ENCODE results near the gene REEP6. TPM values are rescaled to one million over a fixed set of nuclear protein-coding genes. Genes with fewer than 3 reads are reported as not detected.

The REEP6 gene
- total RNA-seq, 3 donors from 2014 or later (not counting 1 experiment from before 2014, with no cell fraction given): 3.9 to 5.0 (median 4.3) TPM

DNA sequence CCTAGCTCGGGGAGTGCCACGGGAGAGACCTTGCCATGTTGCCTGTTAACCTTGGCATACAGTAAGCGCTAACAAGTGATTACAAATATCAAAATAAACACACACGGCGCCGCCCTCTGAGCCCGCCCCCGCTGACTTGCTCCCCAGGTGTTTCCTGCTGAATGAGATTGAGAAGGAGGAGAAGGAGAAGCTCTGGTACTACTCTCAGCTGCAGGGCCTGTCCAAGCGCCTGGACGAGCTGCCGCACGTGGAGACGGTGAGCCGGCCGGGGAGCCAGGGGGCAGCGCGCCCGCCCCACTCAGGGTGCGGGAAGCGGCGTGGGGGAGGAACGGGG, 36.0 kb upstream of the REEP6 start:
- H3K36me3 Mint-ChIP-seq: no peaks in the 10 kb centered on the region
- peaks cover 7% of the 10 kb centered on the region for H3K9me3 ChIP-seq (ENCODE audit: control insufficient read depth, insufficient read depth, low read length)
- no peak overlapping the region for H3K27ac ChIP-seq (ENCODE audit: low read length)
- no peak overlapping the region for H3K4me3 ChIP-seq (ENCODE audit: low read length)
- H3K4me1 Mint-ChIP-seq: peaks cover 0 to 26% of the 10 kb centered on the region in 2 donors
- WGBS (ENCODE audit: insufficient coverage): under 1% methylated on average over 19 of the region's 22 CpGs
- H3K27me3 Mint-ChIP-seq (ENCODE audit: low read depth in 2 of 2): peaks cover 10 to 24% of the 10 kb centered on the region in 2 donors
- H3K36me3 ChIP-seq (ENCODE audit: control insufficient read depth, insufficient read depth, low read length): no peaks in the 10 kb centered on the region
- H3K4me1 ChIP-seq (ENCODE audit: control insufficient read depth, insufficient read depth, low read length): peaks cover 24% of the 10 kb centered on the region
- no peak overlapping the region for H3K4me3 Mint-ChIP-seq
- H3K27me3 ChIP-seq (ENCODE audit: control insufficient read depth, insufficient read depth, low read length): peaks cover 54% of the 10 kb centered on the region
- no peak overlapping the region for H3K27ac Mint-ChIP-seq
- TF ChIP-seq, protein P1, sequence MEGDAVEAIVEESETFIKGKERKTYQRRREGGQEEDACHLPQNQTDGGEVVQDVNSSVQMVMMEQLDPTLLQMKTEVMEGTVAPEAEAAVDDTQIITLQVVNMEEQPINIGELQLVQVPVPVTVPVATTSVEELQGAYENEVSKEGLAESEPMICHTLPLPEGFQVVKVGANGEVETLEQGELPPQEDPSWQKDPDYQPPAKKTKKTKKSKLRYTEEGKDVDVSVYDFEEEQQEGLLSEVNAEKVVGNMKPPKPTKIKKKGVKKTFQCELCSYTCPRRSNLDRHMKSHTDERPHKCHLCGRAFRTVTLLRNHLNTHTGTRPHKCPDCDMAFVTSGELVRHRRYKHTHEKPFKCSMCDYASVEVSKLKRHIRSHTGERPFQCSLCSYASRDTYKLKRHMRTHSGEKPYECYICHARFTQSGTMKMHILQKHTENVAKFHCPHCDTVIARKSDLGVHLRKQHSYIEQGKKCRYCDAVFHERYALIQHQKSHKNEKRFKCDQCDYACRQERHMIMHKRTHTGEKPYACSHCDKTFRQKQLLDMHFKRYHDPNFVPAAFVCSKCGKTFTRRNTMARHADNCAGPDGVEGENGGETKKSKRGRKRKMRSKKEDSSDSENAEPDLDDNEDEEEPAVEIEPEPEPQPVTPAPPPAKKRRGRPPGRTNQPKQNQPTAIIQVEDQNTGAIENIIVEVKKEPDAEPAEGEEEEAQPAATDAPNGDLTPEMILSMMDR (IDR thresholded peaks at IDR 0.05): no peak
- DNase-seq (no peak), ATAC-seq (no peak)
- no peaks in the 10 kb centered on the region for H3K9me3 Mint-ChIP-seq
- intact Hi-C loops (cut with micrococcal nuclease): no loop called here

DNA sequence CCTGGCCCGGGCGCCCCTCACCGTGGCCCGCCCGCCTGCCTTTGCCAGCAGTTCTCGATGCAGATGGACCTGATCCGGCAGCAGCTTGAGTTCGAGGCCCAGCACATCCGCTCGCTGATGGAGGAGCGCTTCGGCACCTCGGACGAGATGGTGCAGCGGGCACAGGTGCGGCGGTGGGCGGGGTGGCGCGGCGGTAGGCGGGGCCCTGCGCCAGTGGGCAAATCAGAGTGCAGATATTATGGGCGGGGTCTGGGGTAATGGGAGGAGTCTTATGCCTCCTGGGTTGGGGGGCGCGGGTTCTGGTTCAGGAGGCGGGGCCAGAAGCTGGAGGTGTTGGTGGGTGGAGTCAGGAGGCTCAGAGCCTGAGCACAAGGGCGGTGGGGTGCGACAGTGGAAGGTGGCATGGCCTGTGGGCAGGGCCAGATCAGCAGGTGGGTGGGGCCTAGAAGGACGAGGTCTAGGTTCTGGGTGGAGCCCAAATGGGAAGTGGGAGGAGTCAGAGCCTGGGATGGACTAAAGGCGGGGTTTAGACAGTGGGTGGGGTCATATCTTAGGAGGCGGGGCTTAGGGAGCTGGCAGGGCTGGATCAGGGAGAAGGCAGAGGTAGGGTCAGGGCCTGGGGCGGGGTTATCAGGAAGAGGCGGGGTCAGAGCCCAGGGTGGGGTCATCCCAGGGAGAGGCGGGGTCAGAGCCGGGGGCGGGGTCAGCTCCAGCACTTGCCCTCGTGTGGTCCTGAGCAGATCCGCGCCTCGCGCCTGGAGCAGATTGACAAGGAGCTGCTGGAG, 35.5 kb upstream of the REEP6 start:
- peak; percentile 80 to 87 (median 83) for ATAC-seq
- Histone ChIP-seq H3K36me3 (ENCODE audit: control insufficient read depth, insufficient read depth, low read length) (peaks cover 1% of the 10 kb centered on the region), H3K4me1 (ENCODE audit: control insufficient read depth, insufficient read depth, low read length) (peaks cover 20% of the 10 kb centered on the region), H3K4me3 (ENCODE audit: low read length) (no peak overlapping the region), H3K9me3 (ENCODE audit: control insufficient read depth, insufficient read depth, low read length) (peaks cover 7% of the 10 kb centered on the region), H3K27ac (ENCODE audit: low read length) (no peak overlapping the region), H3K27me3 (ENCODE audit: control insufficient read depth, insufficient read depth, low read length) (peaks cover 50% of the 10 kb centered on the region)
- WGBS (ENCODE audit: insufficient coverage): 3% methylated on average over 42 of the region's 42 CpGs
- Mint-ChIP-seq H3K9me3 (no peaks in the 10 kb centered on the region), H3K4me1 (peaks cover 0 to 22% of the 10 kb centered on the region in 2 donors), H3K27me3 (ENCODE audit: low read depth in 2 of 2) (peaks cover 7 to 21% of the 10 kb centered on the region in 2 donors), H3K27ac (no peak overlapping the region), H3K36me3 (no peaks in the 10 kb centered on the region), H3K4me3 (peak overlapping the region; percentile 49)
- DNase-seq: peak; percentile 47 to 75
- intact Hi-C loops (cut with micrococcal nuclease): no loop called here
- TF ChIP-seq, protein P1 (IDR thresholded peaks at IDR 0.05): no peak

DNA sequence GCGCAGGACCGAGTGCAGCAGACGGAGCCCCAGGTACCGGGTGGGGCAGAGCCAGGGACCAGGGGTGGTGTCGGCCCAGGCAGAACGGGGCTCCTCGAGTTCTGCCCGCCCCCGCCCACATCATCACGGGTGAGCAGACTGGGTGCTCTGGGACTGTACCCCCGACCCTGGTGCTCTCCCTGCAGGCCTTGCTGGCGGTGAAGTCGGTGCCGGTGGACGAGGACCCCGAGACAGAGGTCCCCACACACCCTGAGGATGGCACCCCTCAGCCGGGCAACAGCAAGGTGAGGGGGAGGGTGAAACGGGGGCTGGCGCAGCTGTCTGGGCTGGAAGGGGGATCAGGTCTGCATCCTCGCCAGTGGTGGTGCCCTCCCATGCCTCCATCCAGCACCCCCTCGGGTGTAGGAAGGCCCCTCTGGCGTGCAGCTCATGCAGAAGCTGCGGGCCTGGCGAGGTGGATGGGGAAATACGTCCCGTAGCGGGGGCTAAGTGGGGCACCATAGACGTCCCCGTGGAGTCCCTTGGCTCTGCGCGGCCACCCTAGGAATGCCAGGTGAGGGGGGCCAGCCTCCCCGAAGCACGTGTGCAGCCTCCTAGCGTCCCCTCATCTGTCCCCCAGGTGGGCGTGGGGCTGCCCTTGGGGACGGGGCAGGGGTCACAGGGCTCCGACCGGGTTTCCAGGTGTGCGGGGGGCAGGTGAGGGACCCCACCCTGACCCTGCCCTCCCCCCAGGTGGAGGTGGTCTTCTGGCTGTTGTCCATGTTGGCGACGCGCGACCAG, 34.7 kb upstream of the REEP6 start:
- H3K27me3 Mint-ChIP-seq (ENCODE audit: low read depth in 2 of 2): peaks cover 0 to 15% of the 10 kb centered on the region in 2 donors
- Histone ChIP-seq H3K4me3 (ENCODE audit: low read length) (no peak overlapping the region), H3K36me3 (ENCODE audit: control insufficient read depth, insufficient read depth, low read length) (peaks cover 3% of the 10 kb centered on the region), H3K9me3 (ENCODE audit: control insufficient read depth, insufficient read depth, low read length) (peaks cover 7% of the 10 kb centered on the region), H3K4me1 (ENCODE audit: control insufficient read depth, insufficient read depth, low read length) (peaks cover 20% of the 10 kb centered on the region), H3K27ac (ENCODE audit: low read length) (no peak overlapping the region), H3K27me3 (ENCODE audit: control insufficient read depth, insufficient read depth, low read length) (peaks cover 43% of the 10 kb centered on the region)
- H3K4me1 Mint-ChIP-seq: peaks cover 0 to 17% of the 10 kb centered on the region in 2 donors
- no peaks in the 10 kb centered on the region for H3K9me3 Mint-ChIP-seq
- no peak for DNase-seq
- no peak for ATAC-seq
- WGBS (ENCODE audit: insufficient coverage): 35% methylated on average over 43 of the region's 43 CpGs
- no peaks in the 10 kb centered on the region for H3K36me3 Mint-ChIP-seq
- TF ChIP-seq, protein P1 (IDR thresholded peaks at IDR 0.05): no peak
- H3K27ac Mint-ChIP-seq: no peak overlapping the region
- intact Hi-C loops (cut with micrococcal nuclease): no loop called here
- H3K4me3 Mint-ChIP-seq: no peak overlapping the region

Measured in natural killer cell (primary cell).